ENCODE results near the gene KIAA0825.

The KIAA0825 gene

GRCh38 chr5:94524841-94525697 is 93.3 kb downstream of the KIAA0825 start:
- peak; percentile 48 for DNase-seq
- in situ Hi-C loops (cut with HindIII; ENCODE audit: low pct_ligation_motif_present, low pct_unique_long_range_greater_than_20kb, low sequenced_read_pairs), result no loop called here

- in situ Hi-C loops (cut with HindIII; ENCODE audit: low pct_ligation_motif_present, low pct_unique_long_range_greater_than_20kb, low sequenced_read_pairs), result no loop called here
- DNase-seq, result no peak
Measured at GRCh38 chr5:94523018-94523417, 95.4 kb downstream of the KIAA0825 start.

GRCh38 chr5:94522117-94522516 is 96.3 kb downstream of the KIAA0825 start:
- in situ Hi-C loops (cut with HindIII; ENCODE audit: low pct_ligation_motif_present, low pct_unique_long_range_greater_than_20kb, low sequenced_read_pairs), result no loop called here
- DNase-seq, result no peak

- in situ Hi-C loops (cut with HindIII; ENCODE audit: low pct_ligation_motif_present, low pct_unique_long_range_greater_than_20kb, low sequenced_read_pairs), result no loop called here
- DNase-seq, result no peak
Measured at GRCh38 chr5:94517490-94518488, 100.6 kb downstream of the KIAA0825 start.

GRCh38 chr5:94516148-94516547 is 102.3 kb downstream of the KIAA0825 start:
- no peak for DNase-seq
- in situ Hi-C loops (cut with HindIII; ENCODE audit: low pct_ligation_motif_present, low pct_unique_long_range_greater_than_20kb, low sequenced_read_pairs), result no loop called here

GRCh38 chr5:94508461-94509148 is 109.8 kb downstream of the KIAA0825 start:
- in situ Hi-C loops (cut with HindIII; ENCODE audit: low pct_ligation_motif_present, low pct_unique_long_range_greater_than_20kb, low sequenced_read_pairs), result no loop called here

GRCh38 chr5:94505327-94506068 is 112.9 kb downstream of the KIAA0825 start:
- in situ Hi-C loops (cut with HindIII; ENCODE audit: low pct_ligation_motif_present, low pct_unique_long_range_greater_than_20kb, low sequenced_read_pairs), result no loop called here
- no peak for DNase-seq

More at GRCh38 chr5:94508461-94509148, 109.8 kb downstream of the KIAA0825 start:
- DNase-seq, result no peak

GRCh38 chr5:94503677-94504076 is 114.7 kb downstream of the KIAA0825 start:
- in situ Hi-C loops (cut with HindIII; ENCODE audit: low pct_ligation_motif_present, low pct_unique_long_range_greater_than_20kb, low sequenced_read_pairs), result no loop called here
- DNase-seq, result no peak

- no peak for DNase-seq
- in situ Hi-C loops (cut with HindIII; ENCODE audit: low pct_ligation_motif_present, low pct_unique_long_range_greater_than_20kb, low sequenced_read_pairs), result no loop called here
Measured at GRCh38 chr5:94501365-94501764, 117.0 kb downstream of the KIAA0825 start.

- no peak for DNase-seq
- in situ Hi-C loops (cut with HindIII; ENCODE audit: low pct_ligation_motif_present, low pct_unique_long_range_greater_than_20kb, low sequenced_read_pairs), result no loop called here
Measured at GRCh38 chr5:94499806-94500205, 118.6 kb downstream of the KIAA0825 start.

- no peak for DNase-seq
- in situ Hi-C loops (cut with HindIII; ENCODE audit: low pct_ligation_motif_present, low pct_unique_long_range_greater_than_20kb, low sequenced_read_pairs), result no loop called here
Measured at GRCh38 chr5:94498199-94498598, 120.2 kb downstream of the KIAA0825 start.

- DNase-seq, result no peak
- in situ Hi-C loops (cut with HindIII; ENCODE audit: low pct_ligation_motif_present, low pct_unique_long_range_greater_than_20kb, low sequenced_read_pairs), result no loop called here
Measured at GRCh38 chr5:94485067-94485466, 133.3 kb downstream of the KIAA0825 start.

- no peak for DNase-seq
- in situ Hi-C loops (cut with HindIII; ENCODE audit: low pct_ligation_motif_present, low pct_unique_long_range_greater_than_20kb, low sequenced_read_pairs), result no loop called here
Measured at GRCh38 chr5:94481059-94481458, 137.3 kb downstream of the KIAA0825 start.

GRCh38 chr5:94480486-94480885 is 137.9 kb downstream of the KIAA0825 start:
- no peak for DNase-seq
- in situ Hi-C loops (cut with HindIII; ENCODE audit: low pct_ligation_motif_present, low pct_unique_long_range_greater_than_20kb, low sequenced_read_pairs), result no loop called here

GRCh38 chr5:94473936-94474335 is 144.5 kb downstream of the KIAA0825 start:
- DNase-seq, result no peak
- in situ Hi-C loops (cut with HindIII; ENCODE audit: low pct_ligation_motif_present, low pct_unique_long_range_greater_than_20kb, low sequenced_read_pairs), result no loop called here

GRCh38 chr5:94471521-94471920 is 146.9 kb downstream of the KIAA0825 start:
- DNase-seq, result no peak
- in situ Hi-C loops (cut with HindIII; ENCODE audit: low pct_ligation_motif_present, low pct_unique_long_range_greater_than_20kb, low sequenced_read_pairs), result no loop called here

GRCh38 chr5:94470802-94471201 is 147.6 kb downstream of the KIAA0825 start:
- in situ Hi-C loops (cut with HindIII; ENCODE audit: low pct_ligation_motif_present, low pct_unique_long_range_greater_than_20kb, low sequenced_read_pairs), result no loop called here
- no peak for DNase-seq

- DNase-seq, result no peak
- in situ Hi-C loops (cut with HindIII; ENCODE audit: low pct_ligation_motif_present, low pct_unique_long_range_greater_than_20kb, low sequenced_read_pairs), result no loop called here
Measured at GRCh38 chr5:94469894-94470329, 148.5 kb downstream of the KIAA0825 start.

Data from ACHN (cell line).